HG03108 (cell line): ENCODE data around the gene DOCK1.
"Not testable (repeated sequence)": the region's sequence is repeated elsewhere in the genome, so short reads cannot be mapped to it uniquely, and the experiment has no call there.

Experiments used
- ATAC-seq: cut with Tn5 transposase; IDR thresholded peaks from one replicate; pipeline ENCODE4 v1.9.1; 2021; ENCODE audit warnings: moderate library complexity; ENCODE audit not compliant: unreplicated experiment

The DOCK1 gene

GRCh38 chr10:126904818-126905701 is at the start of gene DOCK1:
TSS of gene DOCK1 (plus strand) at chr10:126905428. CDS start at chr10:126905518, 90 bp downstream.
- no peak for ATAC-seq

- no peak for ATAC-seq
These were observed 47.9 kb upstream of the DOCK1 start for GRCh38 chr10:126857178-126857806.

- no peak for ATAC-seq
These were observed 37.5 kb upstream of the DOCK1 start for GRCh38 chr10:126867567-126868365.

GRCh38 chr10:126868371-126868770 is 36.9 kb upstream of the DOCK1 start:
- no peak for ATAC-seq

GRCh38 chr10:126872135-126872534 is 33.1 kb upstream of the DOCK1 start:
- no peak for ATAC-seq

GRCh38 chr10:126872768-126873167 is 32.5 kb upstream of the DOCK1 start:
- ATAC-seq, result no peak

GRCh38 chr10:126876456-126876855 is 28.8 kb upstream of the DOCK1 start:
- no peak for ATAC-seq

- ATAC-seq, result no peak
These were observed 27.8 kb upstream of the DOCK1 start for GRCh38 chr10:126877390-126877789.

- no peak for ATAC-seq
These were observed 26.6 kb upstream of the DOCK1 start for GRCh38 chr10:126878594-126878993.

GRCh38 chr10:126880926-126881325 is 24.3 kb upstream of the DOCK1 start:
- ATAC-seq, result no peak

- ATAC-seq, result not testable (repeated sequence)
These were observed 23.2 kb upstream of the DOCK1 start for GRCh38 chr10:126882055-126882454.

- ATAC-seq, result not testable (repeated sequence)
These were observed 16.8 kb upstream of the DOCK1 start for GRCh38 chr10:126888436-126888835.

- ATAC-seq, result no peak
These were observed 15.8 kb upstream of the DOCK1 start for GRCh38 chr10:126889421-126889820.

GRCh38 chr10:126890797-126891196 is 14.4 kb upstream of the DOCK1 start:
- not testable (repeated sequence) for ATAC-seq

- ATAC-seq, result no peak
These were observed 12.7 kb upstream of the DOCK1 start for GRCh38 chr10:126892226-126893175.

GRCh38 chr10:126893206-126893605 is 12.0 kb upstream of the DOCK1 start:
- no peak for ATAC-seq

GRCh38 chr10:126893841-126894240 is 11.4 kb upstream of the DOCK1 start:
- no peak for ATAC-seq

GRCh38 chr10:126895214-126895781 is 9.9 kb upstream of the DOCK1 start:
- ATAC-seq, result no peak

- no peak for ATAC-seq
These were observed 6.8 kb upstream of the DOCK1 start for GRCh38 chr10:126898460-126898859.

GRCh38 chr10:126899529-126899928 is 5.7 kb upstream of the DOCK1 start:
- ATAC-seq, result not testable (repeated sequence)
